ENCODE measurements around the gene BLMH. TPM values are rescaled to one million over a fixed set of nuclear protein-coding genes. Genes with fewer than 3 reads are reported as not detected.

The BLMH gene
- total RNA-seq, 2 donors from 2014 or later = 84.7 to 92.0 TPM

DNA sequence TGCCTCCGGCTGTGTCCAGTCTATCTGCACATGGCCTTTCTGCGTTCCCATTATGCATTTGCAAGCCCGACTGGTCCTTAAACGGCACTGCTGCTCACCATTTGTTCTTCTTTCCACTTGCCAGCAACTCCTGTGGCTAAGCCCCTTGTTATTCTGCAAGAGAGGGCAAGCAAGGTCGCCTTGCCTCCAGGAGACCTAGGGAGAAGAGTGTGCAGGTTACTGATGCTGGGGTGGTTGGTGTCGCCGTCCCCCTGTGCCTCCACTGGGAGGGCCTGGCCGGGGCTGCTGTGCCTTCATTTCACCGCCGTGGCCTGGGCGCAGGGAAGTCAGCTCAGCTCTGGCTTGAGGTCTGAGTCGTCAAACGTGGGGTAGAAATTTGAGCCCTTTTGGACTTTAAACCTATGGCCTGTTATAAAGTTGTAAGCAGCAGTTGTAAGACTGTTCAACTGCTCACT is 69.0 kb downstream of the BLMH start:
- H3K36me3 ChIP-seq (ENCODE audit: control insufficient read depth, insufficient read depth, low read length) = no peaks in the 10 kb centered on the region
- H3K9ac ChIP-seq (ENCODE audit: extremely low read depth, low read length, poor library complexity, severe bottlenecking) = no peak overlapping the region
- peaks cover 16% of the 10 kb centered on the region for H3K4me1 ChIP-seq (ENCODE audit: control insufficient read depth, insufficient read depth, low read length)
- H3K36me3 Mint-ChIP-seq (ENCODE audit: low read depth) = no peaks in the 10 kb centered on the region
- no peak overlapping the region for H3K27ac Mint-ChIP-seq
- H3K9me3 ChIP-seq (ENCODE audit: control insufficient read depth, low read length) = no peaks in the 10 kb centered on the region
- no peaks in the 10 kb centered on the region for H3K27me3 ChIP-seq (ENCODE audit: control insufficient read depth, insufficient read depth, low read length, poor library complexity, severe bottlenecking)
- H3K27me3 Mint-ChIP-seq (ENCODE audit: insufficient read depth) = peaks cover 3% of the 10 kb centered on the region
- no peaks in the 10 kb centered on the region for H3K9me3 Mint-ChIP-seq
- H3K4me3 ChIP-seq (ENCODE audit: low read length) = no peak overlapping the region
- peaks cover 25% of the 10 kb centered on the region for H3K4me1 Mint-ChIP-seq
- no peak for DNase-seq
- no peak overlapping the region for H3K27ac ChIP-seq (ENCODE audit: low read depth, low read length)
- TF ChIP-seq, protein P1, sequence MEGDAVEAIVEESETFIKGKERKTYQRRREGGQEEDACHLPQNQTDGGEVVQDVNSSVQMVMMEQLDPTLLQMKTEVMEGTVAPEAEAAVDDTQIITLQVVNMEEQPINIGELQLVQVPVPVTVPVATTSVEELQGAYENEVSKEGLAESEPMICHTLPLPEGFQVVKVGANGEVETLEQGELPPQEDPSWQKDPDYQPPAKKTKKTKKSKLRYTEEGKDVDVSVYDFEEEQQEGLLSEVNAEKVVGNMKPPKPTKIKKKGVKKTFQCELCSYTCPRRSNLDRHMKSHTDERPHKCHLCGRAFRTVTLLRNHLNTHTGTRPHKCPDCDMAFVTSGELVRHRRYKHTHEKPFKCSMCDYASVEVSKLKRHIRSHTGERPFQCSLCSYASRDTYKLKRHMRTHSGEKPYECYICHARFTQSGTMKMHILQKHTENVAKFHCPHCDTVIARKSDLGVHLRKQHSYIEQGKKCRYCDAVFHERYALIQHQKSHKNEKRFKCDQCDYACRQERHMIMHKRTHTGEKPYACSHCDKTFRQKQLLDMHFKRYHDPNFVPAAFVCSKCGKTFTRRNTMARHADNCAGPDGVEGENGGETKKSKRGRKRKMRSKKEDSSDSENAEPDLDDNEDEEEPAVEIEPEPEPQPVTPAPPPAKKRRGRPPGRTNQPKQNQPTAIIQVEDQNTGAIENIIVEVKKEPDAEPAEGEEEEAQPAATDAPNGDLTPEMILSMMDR (conservative IDR thresholded peaks at IDR 0.05) = no peak
- no peak overlapping the region for H3K4me3 Mint-ChIP-seq
- WGBS, 2 experiments (ENCODE audit: insufficient coverage in 1 of 2, insufficient read length in 1 of 2) = 70 to 87% methylated on average over 9 to 13 of the region's 13 CpGs

DNA sequence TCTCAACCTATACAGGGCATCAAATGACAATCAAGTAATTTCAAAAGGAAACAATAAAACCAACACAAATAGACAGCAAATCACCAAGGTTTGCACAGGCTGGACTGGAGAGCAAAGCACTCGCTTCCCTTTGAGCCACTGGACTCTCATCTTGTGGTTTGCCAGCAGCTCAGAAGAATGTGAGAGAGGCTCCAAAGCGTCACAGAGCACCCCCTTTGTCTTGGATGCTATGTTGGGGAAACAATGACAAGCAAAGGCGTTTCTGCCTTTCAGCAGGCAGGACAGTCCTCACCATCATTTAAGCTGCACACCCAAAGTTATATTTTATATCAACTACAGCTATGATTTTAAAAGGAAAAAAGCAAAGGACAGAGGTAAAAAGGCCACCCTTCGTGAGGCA is 69.5 kb downstream of the BLMH start:
- Histone ChIP-seq H3K4me3 (ENCODE audit: low read length) (no peak overlapping the region), H3K9me3 (ENCODE audit: control insufficient read depth, low read length) (no peaks in the 10 kb centered on the region), H3K27me3 (ENCODE audit: control insufficient read depth, insufficient read depth, low read length, poor library complexity, severe bottlenecking) (no peaks in the 10 kb centered on the region), H3K36me3 (ENCODE audit: control insufficient read depth, insufficient read depth, low read length) (no peaks in the 10 kb centered on the region), H3K9ac (ENCODE audit: extremely low read depth, low read length, poor library complexity, severe bottlenecking) (no peak overlapping the region), H3K4me1 (ENCODE audit: control insufficient read depth, insufficient read depth, low read length) (peaks cover 16% of the 10 kb centered on the region), H3K27ac (ENCODE audit: low read depth, low read length) (no peak overlapping the region)
- Mint-ChIP-seq H3K36me3 (ENCODE audit: low read depth) (no peaks in the 10 kb centered on the region), H3K4me1 (peaks cover 25% of the 10 kb centered on the region), H3K9me3 (no peaks in the 10 kb centered on the region), H3K4me3 (no peak overlapping the region), H3K27me3 (ENCODE audit: insufficient read depth) (peaks cover 3% of the 10 kb centered on the region), H3K27ac (no peak overlapping the region)
- TF ChIP-seq, protein P1 (conservative IDR thresholded peaks at IDR 0.05) = no peak
- 86 to 89% methylated on average over 2 to 4 of the region's 4 CpGs for WGBS, 2 experiments (ENCODE audit: insufficient coverage in 1 of 2, insufficient read length in 1 of 2)
- DNase-seq = no peak

DNA sequence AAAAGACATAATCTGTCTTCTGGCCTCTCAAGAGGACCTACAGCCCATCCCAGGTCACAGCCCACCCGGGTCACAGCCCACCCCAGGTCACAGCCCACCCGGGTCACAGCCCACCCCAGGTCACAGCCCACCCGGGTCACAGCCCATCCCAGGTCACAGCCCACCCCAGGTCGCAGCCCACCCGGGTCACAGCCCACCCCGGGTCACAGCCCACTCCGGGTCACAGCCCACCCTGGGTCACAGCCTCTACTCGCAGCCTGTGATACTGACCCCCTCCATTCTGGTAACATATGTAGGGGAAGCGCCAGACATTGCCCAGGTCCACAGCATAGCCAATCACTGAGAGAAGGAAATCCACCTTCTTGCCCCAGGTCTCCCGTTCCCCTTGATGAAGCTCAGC is 70.4 kb downstream of the BLMH start:
- WGBS, 2 experiments (ENCODE audit: insufficient coverage in 1 of 2, insufficient read length in 1 of 2) = 89 to 100% methylated on average over 2 to 8 of the region's 10 CpGs
- H3K4me1 Mint-ChIP-seq = peaks cover 25% of the 10 kb centered on the region
- no peaks in the 10 kb centered on the region for H3K27me3 ChIP-seq (ENCODE audit: control insufficient read depth, insufficient read depth, low read length, poor library complexity, severe bottlenecking)
- H3K27ac Mint-ChIP-seq = no peak overlapping the region
- TF ChIP-seq, protein P1 (conservative IDR thresholded peaks at IDR 0.05) = no peak
- H3K9me3 ChIP-seq (ENCODE audit: control insufficient read depth, low read length) = no peaks in the 10 kb centered on the region
- no peak overlapping the region for H3K27ac ChIP-seq (ENCODE audit: low read depth, low read length)
- DNase-seq = no peak
- peaks cover 3% of the 10 kb centered on the region for H3K27me3 Mint-ChIP-seq (ENCODE audit: insufficient read depth)
- H3K4me3 ChIP-seq (ENCODE audit: low read length) = no peak overlapping the region
- H3K9me3 Mint-ChIP-seq = no peaks in the 10 kb centered on the region
- H3K4me3 Mint-ChIP-seq = no peak overlapping the region
- peaks cover 16% of the 10 kb centered on the region for H3K4me1 ChIP-seq (ENCODE audit: control insufficient read depth, insufficient read depth, low read length)
- no peaks in the 10 kb centered on the region for H3K36me3 Mint-ChIP-seq (ENCODE audit: low read depth)
- H3K36me3 ChIP-seq (ENCODE audit: control insufficient read depth, insufficient read depth, low read length) = no peaks in the 10 kb centered on the region
- no peak overlapping the region for H3K9ac ChIP-seq (ENCODE audit: extremely low read depth, low read length, poor library complexity, severe bottlenecking)

Data from endodermal cell (in vitro differentiated cells).